HG03354 (cell line): ENCODE results near the gene TGM2.

ENCODE experiments used
- ATAC-seq: cut with Tn5 transposase; IDR thresholded peaks from one replicate; pipeline ENCODE4 v1.9.1; 2021; ENCODE audit warnings: mild to moderate bottlenecking; ENCODE audit not compliant: unreplicated experiment, poor library complexity, severe bottlenecking

Gene TGM2

DNA sequence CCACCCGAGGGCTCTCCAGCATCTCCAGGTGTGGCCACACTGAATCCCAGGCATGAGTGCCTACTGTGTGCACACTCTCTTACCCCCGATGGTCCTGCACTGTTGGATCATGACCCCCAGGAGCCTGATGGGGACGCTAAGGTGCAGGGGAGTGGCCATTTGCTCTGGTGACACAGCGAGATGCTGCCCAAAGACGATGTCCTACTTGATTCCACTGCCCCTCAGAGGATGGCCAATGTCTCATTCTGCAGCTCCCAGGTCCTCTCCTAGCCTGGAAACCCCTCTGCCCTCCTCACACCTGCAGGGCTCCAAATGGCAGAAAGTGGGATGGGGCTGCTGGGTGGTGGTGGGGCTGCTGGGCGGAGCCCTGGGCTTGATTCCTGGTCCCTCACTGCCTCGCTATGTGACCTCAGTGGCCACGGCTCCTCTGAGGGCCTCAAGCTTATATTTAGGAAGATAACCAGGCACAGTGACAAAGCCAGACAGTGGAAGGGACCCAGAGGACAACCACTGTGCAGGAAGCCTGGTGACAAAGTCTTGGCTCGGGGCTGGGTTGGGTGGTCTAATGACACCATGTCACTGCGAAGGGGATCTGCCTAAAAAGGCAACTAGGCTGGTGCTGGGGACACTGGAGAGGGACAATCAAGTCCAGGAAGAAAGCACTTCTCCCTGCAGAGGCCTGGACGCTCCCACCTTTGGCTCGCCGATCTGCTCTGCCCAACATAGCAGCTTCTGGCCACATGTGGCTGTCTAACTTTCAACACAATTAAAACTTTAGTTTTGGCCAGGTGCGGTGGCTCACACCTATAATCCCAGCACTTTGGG lies 28.4 kb downstream of the TGM2 start:
- no peak for ATAC-seq

GRCh38 chr20:38135651-38136420 lies 29.2 kb downstream of the TGM2 start:
- ATAC-seq = no peak

- no peak for ATAC-seq
Measured at GRCh38 chr20:38135271-38135650, 29.8 kb downstream of the TGM2 start.

DNA sequence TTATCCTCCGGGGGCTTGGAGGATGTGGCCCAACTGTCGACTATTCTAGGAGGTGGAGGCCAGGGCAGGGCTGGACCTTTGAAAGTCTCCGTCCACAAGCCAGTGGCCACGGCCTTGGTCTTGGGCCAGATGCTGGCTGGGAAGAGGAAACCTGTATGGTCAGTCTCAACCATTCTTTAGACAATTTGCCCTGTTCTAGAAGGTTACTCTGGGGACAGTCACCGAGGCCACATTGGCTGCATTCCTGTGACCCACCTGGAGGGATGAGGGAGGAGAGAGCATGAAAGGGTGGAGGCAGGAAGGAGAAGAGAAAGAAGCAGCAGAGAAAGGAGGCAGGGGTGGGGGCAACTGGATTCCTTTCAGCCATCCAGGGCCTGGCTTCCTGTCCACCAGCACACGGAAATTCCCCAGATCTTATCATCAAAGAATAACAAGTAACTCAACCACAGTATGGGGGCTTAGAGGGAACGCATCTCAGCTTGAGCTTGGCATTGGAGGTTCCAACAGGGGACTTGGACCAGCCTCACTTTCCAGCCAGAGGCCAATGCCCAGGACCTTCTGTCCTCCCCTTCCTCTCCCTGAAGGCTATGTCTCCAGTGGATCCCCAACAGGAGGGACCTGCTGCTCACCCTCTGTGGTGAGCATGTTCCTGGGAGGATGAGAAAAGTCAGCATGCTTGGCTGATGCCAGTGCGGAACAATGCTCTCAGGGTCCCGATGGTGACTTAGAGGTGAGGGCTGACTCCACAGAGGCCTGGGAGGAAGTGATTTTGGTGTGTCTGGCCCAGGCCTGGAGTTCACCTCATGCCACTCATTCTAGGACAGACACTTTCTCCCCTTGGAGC lies 30.4 kb downstream of the TGM2 start:
- no peak for ATAC-seq

DNA sequence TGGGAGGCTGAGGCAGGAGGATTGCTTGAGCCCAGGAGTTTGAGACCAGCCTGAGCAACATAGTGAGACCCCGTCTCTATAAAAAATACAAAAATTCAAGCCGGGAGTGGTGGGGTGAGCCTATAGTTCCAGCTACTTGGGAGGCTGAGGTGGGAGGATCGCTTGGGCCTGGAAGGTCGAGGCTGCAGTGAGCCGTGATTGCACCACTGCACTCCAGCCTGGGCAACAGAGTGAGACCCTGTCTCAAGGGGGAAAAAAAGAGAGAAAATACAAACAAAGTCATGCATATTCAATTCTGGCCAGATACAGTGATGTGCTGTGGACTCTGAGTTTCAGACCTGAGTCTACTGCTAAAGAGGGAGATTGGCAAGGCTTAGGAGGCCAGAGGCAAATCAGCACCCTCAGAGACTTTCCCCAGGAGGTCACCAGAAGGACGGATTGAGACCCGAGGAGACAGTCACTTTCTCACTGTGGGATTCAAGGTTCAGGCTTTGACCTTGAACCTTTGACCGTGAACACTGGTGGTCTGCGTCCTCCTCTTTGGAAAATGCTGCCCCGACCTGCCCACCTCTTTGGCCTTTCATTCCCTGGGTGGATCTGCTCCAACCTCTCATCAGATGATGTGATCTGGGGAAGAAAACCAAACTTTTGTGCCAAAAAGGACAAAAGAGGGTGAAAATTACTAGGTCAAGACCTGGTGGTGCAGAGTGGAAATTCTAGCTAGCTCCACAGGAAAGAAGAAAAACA lies 31.2 kb downstream of the TGM2 start:
- no peak for ATAC-seq

DNA sequence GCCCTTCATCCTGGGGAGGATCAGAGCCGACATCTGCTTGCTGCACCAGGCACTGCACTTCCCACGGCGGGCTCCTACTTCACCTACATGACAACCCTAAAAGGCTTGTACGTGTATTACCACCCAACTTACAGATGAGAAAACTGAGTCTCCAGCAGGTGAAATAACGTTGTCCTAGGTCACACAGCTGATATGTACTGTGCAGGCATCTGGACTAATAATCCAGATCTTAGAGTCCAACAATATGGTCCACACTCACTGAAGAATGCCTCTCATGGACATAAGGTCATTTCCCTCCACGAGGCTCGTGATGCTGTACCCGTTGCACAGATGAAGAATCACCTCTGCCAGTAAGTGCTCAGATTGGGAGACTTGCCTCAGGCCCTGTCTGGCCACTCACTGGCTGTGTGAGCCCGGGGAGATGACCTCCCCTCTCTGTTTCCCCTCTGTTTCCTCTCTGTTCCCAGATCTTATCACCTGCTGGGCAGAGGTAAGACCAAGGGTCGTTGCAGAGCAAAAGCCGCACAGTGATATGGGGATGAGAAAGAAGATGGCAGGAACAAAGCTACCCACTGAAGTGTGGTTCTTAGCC lies 32.1 kb downstream of the TGM2 start:
- ATAC-seq = no peak

DNA sequence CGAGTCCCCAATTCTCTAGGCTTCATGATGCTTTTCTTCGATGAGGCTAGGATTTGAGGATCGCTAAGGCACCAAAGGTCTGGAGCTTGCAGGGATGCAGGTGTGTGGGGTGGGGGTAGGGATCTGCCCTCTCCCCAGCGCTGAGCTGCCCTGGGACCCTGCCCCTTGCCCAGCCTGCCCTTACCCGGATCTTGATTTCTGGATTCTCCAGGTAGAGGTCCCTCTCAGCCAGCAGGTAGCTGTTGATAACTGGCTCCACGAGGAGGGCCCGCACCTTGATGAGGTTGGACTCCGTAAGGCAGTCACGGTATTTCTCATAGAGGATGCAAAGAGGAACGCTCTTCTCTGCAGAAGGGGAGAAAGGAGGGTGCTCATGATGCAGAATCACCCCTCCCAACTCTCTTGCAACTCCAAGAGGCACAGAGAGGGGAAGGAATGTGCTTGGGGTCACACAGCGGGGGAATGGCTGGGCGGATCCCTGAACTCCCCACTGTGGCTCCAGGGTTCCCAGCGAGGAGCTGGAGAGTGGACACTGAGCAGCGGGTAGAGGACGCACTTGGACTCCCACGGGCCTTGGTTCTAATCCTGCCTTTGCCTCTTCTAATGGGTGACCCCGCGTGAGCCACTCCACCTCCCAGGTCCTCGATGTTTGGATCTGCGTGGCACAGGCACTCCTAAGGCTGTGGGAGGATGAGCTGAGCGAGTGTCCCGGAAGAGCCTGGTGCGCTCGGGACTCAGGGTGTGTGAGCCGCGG lies 32.7 kb downstream of the TGM2 start:
- ATAC-seq = no peak

DNA sequence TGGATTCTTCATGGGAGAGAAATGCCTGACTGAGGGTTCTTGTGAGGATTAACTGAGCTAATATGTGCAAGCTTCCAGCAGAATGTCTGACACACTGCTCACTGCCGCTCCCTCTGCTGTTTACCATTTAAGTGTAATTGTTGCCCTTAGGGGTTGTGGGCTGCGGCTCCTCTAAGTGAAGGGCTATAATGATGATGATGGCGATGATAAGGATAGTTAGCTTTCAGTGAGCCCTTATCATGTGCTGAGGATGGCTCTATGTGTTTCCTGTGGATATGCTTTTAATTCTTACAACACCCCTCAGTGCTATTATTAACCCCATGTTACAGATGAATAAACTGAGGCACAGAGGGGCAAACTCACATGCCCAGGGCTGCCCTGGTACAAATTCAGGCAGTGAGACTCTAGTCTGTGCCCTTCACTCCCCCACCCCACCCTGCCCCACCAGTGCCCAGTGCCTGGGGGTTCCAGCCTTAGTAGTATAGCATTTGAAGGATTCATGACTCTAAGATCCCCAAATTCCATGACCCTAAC lies 33.4 kb downstream of the TGM2 start:
- ATAC-seq = no peak

- no peak for ATAC-seq
Measured at GRCh38 chr20:38130687-38131587, 34.1 kb downstream of the TGM2 start.

- no peak for ATAC-seq
Measured at GRCh38 chr20:38129893-38130609, 35.0 kb downstream of the TGM2 start.

DNA sequence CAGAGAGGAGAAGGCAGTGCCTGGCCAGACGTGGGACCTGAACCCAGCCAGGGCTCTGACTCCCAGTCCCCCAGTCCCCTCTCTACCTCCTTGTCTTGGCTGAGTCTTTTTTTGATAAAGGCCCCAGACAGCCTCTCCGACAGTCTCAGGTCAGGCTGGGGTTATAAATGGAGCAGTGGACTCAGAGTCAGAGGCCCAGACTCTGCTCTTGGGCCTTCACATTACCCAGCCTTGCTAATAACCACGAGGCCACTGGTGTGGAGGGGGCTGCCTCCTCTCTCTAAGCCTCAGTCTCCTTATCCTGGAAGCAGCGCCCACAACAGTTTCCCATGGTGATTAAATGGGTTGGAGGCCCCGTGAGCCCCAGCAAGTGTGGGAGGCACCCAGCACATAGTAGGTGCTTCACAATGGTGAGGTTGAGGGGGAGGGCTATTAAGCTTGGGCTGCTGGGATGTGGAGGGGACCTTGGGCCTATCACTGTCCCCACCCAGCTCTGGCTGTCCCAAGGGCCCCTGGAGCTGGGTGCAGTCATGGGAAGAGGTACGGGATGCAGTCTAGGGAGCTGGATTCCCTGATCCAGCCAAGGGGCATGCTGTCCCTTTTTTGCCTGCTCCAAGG lies 35.7 kb downstream of the TGM2 start:
- no peak for ATAC-seq

- no peak for ATAC-seq
Measured at GRCh38 chr20:38128691-38129090, 36.4 kb downstream of the TGM2 start.

- no peak for ATAC-seq
Measured at GRCh38 chr20:38127920-38128528, 37.0 kb downstream of the TGM2 start.

DNA sequence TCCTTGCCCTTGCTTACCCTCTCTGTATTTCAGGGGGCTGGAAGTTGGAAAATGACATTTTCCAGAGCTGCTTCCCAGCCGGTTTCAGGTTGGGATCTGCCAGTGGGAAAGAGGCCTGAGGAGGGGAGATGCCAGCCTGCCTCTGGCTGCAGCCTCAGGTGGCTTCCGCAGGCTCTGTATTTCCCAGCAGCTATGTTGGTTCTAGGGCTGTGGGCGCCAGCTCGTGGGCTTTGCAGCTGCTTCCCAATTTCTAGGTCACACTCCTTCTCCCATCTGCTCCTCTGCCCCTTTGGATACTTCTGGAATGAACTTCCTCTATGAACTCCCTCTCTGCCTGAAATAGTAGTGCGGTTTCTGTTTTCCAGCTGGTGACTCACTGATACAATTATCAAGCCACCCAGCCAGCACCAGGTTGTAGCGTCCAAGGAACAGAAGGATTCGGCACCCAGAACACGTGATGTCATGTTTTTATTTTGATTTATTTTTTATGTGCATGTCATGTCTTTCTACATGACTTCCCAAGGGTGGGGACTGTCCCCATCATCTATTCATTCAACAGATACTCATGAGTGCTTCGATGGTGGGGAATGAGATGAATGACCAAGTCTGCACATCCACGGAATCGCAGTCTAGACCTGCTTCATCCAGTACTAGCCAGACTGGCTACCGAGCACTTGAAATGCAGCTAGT lies 38.0 kb downstream of the TGM2 start:
- no peak for ATAC-seq

DNA sequence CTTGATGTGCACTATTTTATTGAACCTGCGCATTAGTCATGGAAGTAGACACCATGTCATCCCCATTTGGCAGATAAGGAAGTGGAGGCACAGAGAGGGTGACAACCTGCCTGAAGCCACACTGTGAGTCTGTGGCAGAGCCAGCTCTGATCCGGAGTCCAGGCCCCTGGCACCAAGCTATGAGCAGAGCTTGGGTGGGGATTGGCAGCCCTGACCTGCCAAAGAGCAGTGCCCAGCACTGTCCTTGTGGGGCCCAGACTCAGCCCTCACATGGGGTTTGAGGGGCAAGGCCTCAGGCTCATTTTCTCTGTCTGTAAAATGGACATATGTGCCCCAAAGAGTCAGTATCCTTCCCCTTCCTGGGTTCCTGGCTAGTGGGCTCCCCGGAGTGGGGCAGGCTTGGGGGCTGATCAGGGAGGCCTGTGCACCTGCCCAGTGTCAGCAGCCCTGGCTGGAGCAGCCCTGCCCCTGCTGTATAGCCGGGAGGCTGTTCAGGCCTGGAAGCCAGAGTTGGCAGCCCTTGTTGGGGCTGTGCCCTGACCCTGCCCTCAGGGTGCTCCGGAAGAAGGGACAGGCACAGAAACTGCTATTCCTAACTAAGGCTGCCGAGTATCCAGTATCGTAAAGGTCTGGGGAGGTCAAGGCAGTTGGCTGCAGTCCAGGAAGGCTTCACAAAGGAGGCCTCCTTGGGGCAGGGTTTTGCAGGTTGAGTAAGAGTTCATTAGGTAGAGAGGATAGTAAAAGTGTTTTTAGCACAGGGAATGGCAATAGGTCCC lies 38.7 kb downstream of the TGM2 start:
- ATAC-seq = no peak
